Stimulated activated naive CD4-positive, alpha-beta T cell treated with Interleukin-2 at 50 U/mL for 16 hours (primary cell): ENCODE data around the gene MLLT10.
"Not testable (repeated sequence)": the region's sequence is repeated elsewhere in the genome, so short reads cannot be mapped to it uniquely, and the experiment has no call there.

Experiments used
- DNase-seq: peaks from one replicate; lab custom pipeline; 2025; lab: John Stamatoyannopoulos, UW

MLLT10 gene

GRCh38 chr10:21584834-21585530, 51.0 kb downstream of the MLLT10 start:
- DNase-seq: no peak

- no peak for DNase-seq
Observed at GRCh38 chr10:21587391-21587790, 53.4 kb downstream of the MLLT10 start.

- DNase-seq: not testable (repeated sequence)
Observed at GRCh38 chr10:21588159-21588558, 54.1 kb downstream of the MLLT10 start.

- DNase-seq: no peak
Observed at GRCh38 chr10:21593986-21594385, 60.0 kb downstream of the MLLT10 start.

GRCh38 chr10:21599582-21599981, 65.5 kb downstream of the MLLT10 start:
- DNase-seq: no peak

GRCh38 chr10:21600804-21601433, 66.9 kb downstream of the MLLT10 start:
- DNase-seq: no peak

- DNase-seq: no peak
Observed at GRCh38 chr10:21602313-21602712, 68.3 kb downstream of the MLLT10 start.

GRCh38 chr10:21603721-21604120, 69.7 kb downstream of the MLLT10 start:
- no peak for DNase-seq

- DNase-seq: no peak
Observed at GRCh38 chr10:21604651-21605050, 70.6 kb downstream of the MLLT10 start.

GRCh38 chr10:21607907-21608306, 73.9 kb downstream of the MLLT10 start:
- no peak for DNase-seq

GRCh38 chr10:21614000-21614399, 80.0 kb downstream of the MLLT10 start:
- DNase-seq: no peak

GRCh38 chr10:21617267-21617666, 83.2 kb downstream of the MLLT10 start:
- no peak for DNase-seq

GRCh38 chr10:21623291-21623690, 89.3 kb downstream of the MLLT10 start:
- no peak for DNase-seq

- not testable (repeated sequence) for DNase-seq
Observed at GRCh38 chr10:21624421-21624820, 90.4 kb downstream of the MLLT10 start.

GRCh38 chr10:21624951-21625350, 90.9 kb downstream of the MLLT10 start:
- DNase-seq: no peak

- no peak for DNase-seq
Observed at GRCh38 chr10:21625623-21626229, 91.7 kb downstream of the MLLT10 start.

- DNase-seq: no peak
Observed at GRCh38 chr10:21626457-21627161, 92.6 kb downstream of the MLLT10 start.

GRCh38 chr10:21627331-21627730, 93.3 kb downstream of the MLLT10 start:
- no peak for DNase-seq

GRCh38 chr10:21628023-21628422, 94.0 kb downstream of the MLLT10 start:
- DNase-seq: no peak

- DNase-seq: not testable (repeated sequence)
Observed at GRCh38 chr10:21628645-21629044, 94.6 kb downstream of the MLLT10 start.

GRCh38 chr10:21634599-21635365, 100.8 kb downstream of the MLLT10 start:
- no peak for DNase-seq

GRCh38 chr10:21637795-21638194, 103.8 kb downstream of the MLLT10 start:
- DNase-seq: no peak
